Heart left ventricle (tissue), 13 donors: ENCODE data around the gene SPTAN1.

Experiments
- POLR2A ChIP-seq, 2 donors: fragments of 450-650 bp; IDR thresholded peaks; one replicate each; pipeline ENCODE4 v1.6.1; 2017; ENCODE audit warnings: antibody characterized with exemption in 2 of 2, mild to moderate bottlenecking in 2 of 2, moderate library complexity in 2 of 2
- TF ChIP-seq, protein P1 (sequence below), 12 donors: fragments of 200-600 bp; sonication (generic) in 4 of 12; IDR thresholded peaks; one replicate each; pipeline versions ENCODE4 v1.5.0 to v1.8.0; 2018 to 2022; ENCODE audit warnings: antibody characterized with exemption in 12 of 12, mild to moderate bottlenecking in 5 of 12
- donor health status: ischemic (EF 13 %, LVEDD 7.1; RV severe dilation, severe dysfunction).
- donor health status: DM: no; HTN: yes; CAD: no.
- donor health status: DM: no; HTN: no; CAD: no.
- donor health status: ischemic (EF 25% LVEDD 6.9; RV normal size, moderate dysfunction).
- donor health status: ischemic (EF 25% LVEDD 5.7; RV mildly dilated, moderate dysfunction).
- donor health status: ischemic (EF 35%, LVEDD 5.7; RV mildly dilated, moderate dysfunction).
- donor health status: nonischemic (EF 11% LVEDD 7.7; RV severe dilation, severe dysfunction).
- donor health status: DM: yes; HTN: yes; CAD: no.
- donor health status: PGD.
- donor health status: ischemic (EF 29% LVEDD 5.4; RV normal size, mild dysfunction).
- donor health status: nonischemic (EF 23%, LVEDD 6.1; RV moderate dilation, normal function).

DNA sequence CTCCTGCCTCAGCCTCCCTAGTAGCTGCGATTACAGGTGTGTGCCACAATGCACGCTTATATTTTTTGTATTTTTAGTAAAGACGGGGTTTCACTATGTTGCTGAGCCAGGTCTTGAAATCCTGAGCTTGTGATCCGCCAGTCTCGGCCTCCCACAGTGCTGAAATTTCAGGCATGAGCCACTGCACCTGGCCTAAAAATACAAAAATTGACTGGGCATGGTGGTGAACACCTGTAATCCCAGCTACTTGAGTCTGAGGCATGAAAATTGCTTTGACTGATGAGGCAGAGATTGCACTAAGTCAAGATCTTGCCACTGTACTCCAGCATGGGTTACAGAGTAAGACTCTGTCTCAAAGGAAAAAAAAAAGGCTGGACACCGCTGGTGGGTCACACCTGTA is 117.4 kb downstream of the SPTAN1 start:
- no peak for TF ChIP-seq POLR2A (IDR thresholded peaks at IDR 0.05)
- TF ChIP-seq, protein P1, sequence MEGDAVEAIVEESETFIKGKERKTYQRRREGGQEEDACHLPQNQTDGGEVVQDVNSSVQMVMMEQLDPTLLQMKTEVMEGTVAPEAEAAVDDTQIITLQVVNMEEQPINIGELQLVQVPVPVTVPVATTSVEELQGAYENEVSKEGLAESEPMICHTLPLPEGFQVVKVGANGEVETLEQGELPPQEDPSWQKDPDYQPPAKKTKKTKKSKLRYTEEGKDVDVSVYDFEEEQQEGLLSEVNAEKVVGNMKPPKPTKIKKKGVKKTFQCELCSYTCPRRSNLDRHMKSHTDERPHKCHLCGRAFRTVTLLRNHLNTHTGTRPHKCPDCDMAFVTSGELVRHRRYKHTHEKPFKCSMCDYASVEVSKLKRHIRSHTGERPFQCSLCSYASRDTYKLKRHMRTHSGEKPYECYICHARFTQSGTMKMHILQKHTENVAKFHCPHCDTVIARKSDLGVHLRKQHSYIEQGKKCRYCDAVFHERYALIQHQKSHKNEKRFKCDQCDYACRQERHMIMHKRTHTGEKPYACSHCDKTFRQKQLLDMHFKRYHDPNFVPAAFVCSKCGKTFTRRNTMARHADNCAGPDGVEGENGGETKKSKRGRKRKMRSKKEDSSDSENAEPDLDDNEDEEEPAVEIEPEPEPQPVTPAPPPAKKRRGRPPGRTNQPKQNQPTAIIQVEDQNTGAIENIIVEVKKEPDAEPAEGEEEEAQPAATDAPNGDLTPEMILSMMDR (IDR thresholded peaks at IDR 0.05) = no peak
